ENCODE data around the gene P2RY10.

P2RY10 gene

GRCh38 chrX:78945186-78945912, at the start of gene P2RY10:
TSS of gene P2RY10 (plus strand) at chrX:78945391. CDS start at chrX:78960521, 15,130 bp downstream.
- Histone ChIP-seq H3K9ac (ENCODE audit: low read length) (no peak within 1 kb of the TSS), H3K27me3 (replicated peaks; ENCODE audit: control insufficient read depth, insufficient read depth, low read length) (no peaks in the 10 kb centered on the region), H3K4me3 (ENCODE audit: low read length) (no peak within 1 kb of the TSS), H3K4me1 (ENCODE audit: control insufficient read depth, insufficient read depth, low read length) (no peaks in the 10 kb centered on the region), H3K9me3 (ENCODE audit: control insufficient read depth, low read length) (peaks cover 3% of the 10 kb centered on the region), H3K36me3 (ENCODE audit: control insufficient read depth, insufficient read depth, low read length, severe bottlenecking) (no peaks in the 10 kb centered on the region)
- DNase-seq (ENCODE audit: low read depth), result no peak

GRCh38 chrX:78922754-78923153, 22.4 kb upstream of the P2RY10 start:
- peaks cover 4% of the 10 kb centered on the region for H3K4me1 ChIP-seq (ENCODE audit: control insufficient read depth, insufficient read depth, low read length)
- H3K27me3 ChIP-seq (replicated peaks; ENCODE audit: control insufficient read depth, insufficient read depth, low read length), result no peaks in the 10 kb centered on the region
- no peak for DNase-seq (ENCODE audit: low read depth)
- H3K4me3 ChIP-seq (ENCODE audit: low read length), result no peak overlapping the region
- H3K9ac ChIP-seq (ENCODE audit: low read length), result no peak overlapping the region
- no peaks in the 10 kb centered on the region for H3K36me3 ChIP-seq (ENCODE audit: control insufficient read depth, insufficient read depth, low read length, severe bottlenecking)
- no peaks in the 10 kb centered on the region for H3K9me3 ChIP-seq (ENCODE audit: control insufficient read depth, low read length)

GRCh38 chrX:78923198-78924015, 21.8 kb upstream of the P2RY10 start:
- no peaks in the 10 kb centered on the region for H3K27me3 ChIP-seq (replicated peaks; ENCODE audit: control insufficient read depth, insufficient read depth, low read length)
- no peak for DNase-seq (ENCODE audit: low read depth)
- H3K4me1 ChIP-seq (ENCODE audit: control insufficient read depth, insufficient read depth, low read length), result peaks cover 4% of the 10 kb centered on the region
- no peak overlapping the region for H3K9ac ChIP-seq (ENCODE audit: low read length)
- H3K9me3 ChIP-seq (ENCODE audit: control insufficient read depth, low read length), result no peaks in the 10 kb centered on the region
- no peaks in the 10 kb centered on the region for H3K36me3 ChIP-seq (ENCODE audit: control insufficient read depth, insufficient read depth, low read length, severe bottlenecking)
- H3K4me3 ChIP-seq (ENCODE audit: low read length), result no peak overlapping the region

GRCh38 chrX:78931814-78932213, 13.4 kb upstream of the P2RY10 start:
- no peak overlapping the region for H3K9ac ChIP-seq (ENCODE audit: low read length)
- H3K4me1 ChIP-seq (ENCODE audit: control insufficient read depth, insufficient read depth, low read length), result no peaks in the 10 kb centered on the region
- no peaks in the 10 kb centered on the region for H3K27me3 ChIP-seq (replicated peaks; ENCODE audit: control insufficient read depth, insufficient read depth, low read length)
- no peak for DNase-seq (ENCODE audit: low read depth)
- H3K4me3 ChIP-seq (ENCODE audit: low read length), result no peak overlapping the region
- no peaks in the 10 kb centered on the region for H3K9me3 ChIP-seq (ENCODE audit: control insufficient read depth, low read length)
- no peaks in the 10 kb centered on the region for H3K36me3 ChIP-seq (ENCODE audit: control insufficient read depth, insufficient read depth, low read length, severe bottlenecking)

- no peaks in the 10 kb centered on the region for H3K9me3 ChIP-seq (ENCODE audit: control insufficient read depth, low read length)
- H3K4me1 ChIP-seq (ENCODE audit: control insufficient read depth, insufficient read depth, low read length), result no peaks in the 10 kb centered on the region
- H3K36me3 ChIP-seq (ENCODE audit: control insufficient read depth, insufficient read depth, low read length, severe bottlenecking), result no peaks in the 10 kb centered on the region
- H3K27me3 ChIP-seq (replicated peaks; ENCODE audit: control insufficient read depth, insufficient read depth, low read length), result no peaks in the 10 kb centered on the region
- H3K9ac ChIP-seq (ENCODE audit: low read length), result no peak overlapping the region
- H3K4me3 ChIP-seq (ENCODE audit: low read length), result no peak overlapping the region
- DNase-seq (ENCODE audit: low read depth), result no peak
Observed at GRCh38 chrX:78934866-78935265, 10.3 kb upstream of the P2RY10 start.

GRCh38 chrX:78944351-78944750, 840 bp upstream of the P2RY10 start:
- Histone ChIP-seq H3K4me3 (ENCODE audit: low read length) (no peak overlapping the region), H3K9me3 (ENCODE audit: control insufficient read depth, low read length) (peaks cover 3% of the 10 kb centered on the region), H3K9ac (ENCODE audit: low read length) (no peak overlapping the region), H3K4me1 (ENCODE audit: control insufficient read depth, insufficient read depth, low read length) (no peaks in the 10 kb centered on the region), H3K27me3 (replicated peaks; ENCODE audit: control insufficient read depth, insufficient read depth, low read length) (no peaks in the 10 kb centered on the region), H3K36me3 (ENCODE audit: control insufficient read depth, insufficient read depth, low read length, severe bottlenecking) (no peaks in the 10 kb centered on the region)
- no peak for DNase-seq (ENCODE audit: low read depth)

- DNase-seq (ENCODE audit: low read depth), result no peak
- Histone ChIP-seq H3K4me3 (ENCODE audit: low read length) (no peak overlapping the region), H3K9ac (ENCODE audit: low read length) (no peak overlapping the region)
Observed at GRCh38 chrX:78946178-78946931, 1.2 kb downstream of the P2RY10 start.

GRCh38 chrX:78950009-78950835, 5.0 kb downstream of the P2RY10 start:
- no peak for DNase-seq (ENCODE audit: low read depth)
- no peaks in the 10 kb centered on the region for H3K36me3 ChIP-seq (ENCODE audit: control insufficient read depth, insufficient read depth, low read length, severe bottlenecking)
- no peaks in the 10 kb centered on the region for H3K27me3 ChIP-seq (replicated peaks; ENCODE audit: control insufficient read depth, insufficient read depth, low read length)
- H3K9ac ChIP-seq (ENCODE audit: low read length), result no peak overlapping the region
- H3K4me3 ChIP-seq (ENCODE audit: low read length), result no peak overlapping the region
- H3K4me1 ChIP-seq (ENCODE audit: control insufficient read depth, insufficient read depth, low read length), result no peaks in the 10 kb centered on the region
- H3K9me3 ChIP-seq (ENCODE audit: control insufficient read depth, low read length), result no peaks in the 10 kb centered on the region

More at GRCh38 chrX:78946178-78946931, 1.2 kb downstream of the P2RY10 start:
- H3K27me3 ChIP-seq (replicated peaks; ENCODE audit: control insufficient read depth, insufficient read depth, low read length), result no peaks in the 10 kb centered on the region
- H3K9me3 ChIP-seq (ENCODE audit: control insufficient read depth, low read length), result peaks cover 3% of the 10 kb centered on the region
- no peaks in the 10 kb centered on the region for H3K36me3 ChIP-seq (ENCODE audit: control insufficient read depth, insufficient read depth, low read length, severe bottlenecking)
- H3K4me1 ChIP-seq (ENCODE audit: control insufficient read depth, insufficient read depth, low read length), result no peaks in the 10 kb centered on the region

- peaks cover 6% of the 10 kb centered on the region for H3K27me3 ChIP-seq (replicated peaks; ENCODE audit: control insufficient read depth, insufficient read depth, low read length)
- no peak overlapping the region for H3K4me3 ChIP-seq (ENCODE audit: low read length)
- H3K9ac ChIP-seq (ENCODE audit: low read length), result no peak overlapping the region
- H3K4me1 ChIP-seq (ENCODE audit: control insufficient read depth, insufficient read depth, low read length), result no peaks in the 10 kb centered on the region
- peaks cover 5% of the 10 kb centered on the region for H3K9me3 ChIP-seq (ENCODE audit: control insufficient read depth, low read length)
- no peak for DNase-seq (ENCODE audit: low read depth)
- no peaks in the 10 kb centered on the region for H3K36me3 ChIP-seq (ENCODE audit: control insufficient read depth, insufficient read depth, low read length, severe bottlenecking)
Observed at GRCh38 chrX:78957049-78957767, 12.0 kb downstream of the P2RY10 start.

- DNase-seq (ENCODE audit: low read depth), result no peak
- peaks cover 5% of the 10 kb centered on the region for H3K9me3 ChIP-seq (ENCODE audit: control insufficient read depth, low read length)
Observed at GRCh38 chrX:78957768-78958130, 12.6 kb downstream of the P2RY10 start.

More at GRCh38 chrX:78957768-78958130, 12.6 kb downstream of the P2RY10 start:
- Histone ChIP-seq H3K36me3 (ENCODE audit: control insufficient read depth, insufficient read depth, low read length, severe bottlenecking) (no peaks in the 10 kb centered on the region), H3K9ac (ENCODE audit: low read length) (no peak overlapping the region), H3K4me3 (ENCODE audit: low read length) (no peak overlapping the region), H3K27me3 (replicated peaks; ENCODE audit: control insufficient read depth, insufficient read depth, low read length) (peaks cover 6% of the 10 kb centered on the region), H3K4me1 (ENCODE audit: control insufficient read depth, insufficient read depth, low read length) (no peaks in the 10 kb centered on the region)
